ENCODE measurements around the gene NPTN.

GRCh38 chr15:73599934-73600333 is 33.3 kb downstream of the NPTN start:
- TF ChIP-seq REST (IDR thresholded peaks at IDR 0.05; ENCODE audit: insufficient replicate concordance, low read depth) (no peak), CTCF (IDR thresholded peaks at IDR 0.05; ENCODE audit: insufficient read depth, low read length) (no peak), SPI1 (IDR thresholded peaks at IDR 0.05; ENCODE audit: borderline replicate concordance, low read depth) (no peak), POLR2AphosphoS5 (IDR thresholded peaks at IDR 0.05; ENCODE audit: low read depth) (no peak), GABPA (IDR thresholded peaks at IDR 0.05; ENCODE audit: low read depth) (no peak)
